ENCODE measurements around the gene CYP46A1.

Gene CYP46A1

DNA sequence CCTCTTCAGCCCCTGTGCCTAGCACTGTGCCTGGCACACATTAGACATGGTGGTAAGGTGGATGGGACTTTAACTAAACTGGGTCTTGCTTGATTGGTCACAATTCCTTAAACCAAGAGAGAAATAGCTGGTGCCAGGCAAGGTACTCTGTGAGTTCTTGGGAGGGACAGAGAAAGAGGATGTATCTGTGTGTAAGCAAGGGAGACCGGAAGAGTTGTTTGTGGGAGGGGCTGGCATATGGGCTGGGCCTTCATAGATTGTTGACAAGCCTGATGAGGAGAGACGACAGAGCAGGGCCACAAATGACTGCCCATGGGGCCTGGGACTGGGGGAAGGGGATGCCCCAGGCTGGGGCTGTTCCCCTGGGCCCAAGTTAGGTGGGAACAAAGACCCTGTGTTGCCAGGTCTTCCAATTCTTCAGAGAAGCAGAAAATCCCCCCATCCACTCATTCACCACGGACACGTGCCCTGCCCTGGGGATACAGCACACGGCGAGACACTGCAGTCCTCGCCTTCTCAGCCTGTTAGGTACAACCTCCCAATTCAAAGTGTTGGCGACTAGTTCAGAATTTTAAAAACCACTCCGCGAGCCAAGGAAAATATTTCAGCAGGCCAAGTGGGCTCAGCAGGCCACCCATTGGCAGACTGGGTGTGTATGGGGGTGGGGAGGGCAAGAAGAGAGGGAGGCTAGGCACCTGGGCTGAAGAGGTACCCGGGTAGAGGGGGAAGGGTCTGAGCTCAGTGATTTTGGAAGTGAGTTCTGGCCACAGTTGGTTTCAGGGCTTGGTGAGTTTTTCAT lies 11.4 kb upstream of the CYP46A1 start:
- in situ Hi-C loops (cut with MboI; ENCODE audit: low sequenced_read_pairs), result no loop called here

DNA sequence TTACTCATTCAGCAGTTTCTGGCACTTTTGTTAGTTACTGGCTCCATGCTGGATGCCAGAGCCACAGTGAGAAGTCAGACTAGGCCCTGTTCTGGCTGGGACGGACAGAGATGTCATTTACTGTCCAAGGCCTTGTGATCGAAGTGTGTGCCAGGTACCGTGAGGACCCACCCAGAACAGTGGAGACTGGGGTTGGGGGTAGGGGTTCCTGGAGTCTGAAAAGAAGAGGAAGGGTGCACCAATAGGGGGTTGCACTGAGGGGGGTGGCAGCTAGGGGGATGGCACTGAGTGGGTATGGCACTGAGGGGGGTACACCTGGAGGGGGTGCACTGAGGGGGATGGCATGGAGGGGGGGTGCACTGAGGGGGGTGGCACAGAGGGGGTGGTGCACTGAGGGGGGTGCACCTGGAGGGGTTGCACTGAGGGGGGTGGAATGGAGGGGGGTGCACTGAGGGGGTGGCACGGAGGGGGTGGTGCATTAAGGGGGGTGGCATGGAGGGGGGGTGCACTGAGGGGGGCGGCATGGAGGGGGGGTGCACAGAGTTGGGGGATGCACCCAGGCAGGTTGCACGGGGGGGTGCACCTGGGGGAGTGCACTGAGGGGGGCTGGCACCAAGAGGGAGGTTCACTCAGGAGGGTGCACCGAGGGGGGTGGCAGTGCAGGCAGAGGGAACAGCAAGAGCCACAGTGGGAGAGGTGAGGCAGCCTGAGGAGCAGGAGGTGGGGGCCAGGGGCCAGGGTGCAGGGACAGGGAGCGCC lies 10.6 kb upstream of the CYP46A1 start:
- in situ Hi-C loops (cut with MboI; ENCODE audit: low sequenced_read_pairs), result no loop called here

DNA sequence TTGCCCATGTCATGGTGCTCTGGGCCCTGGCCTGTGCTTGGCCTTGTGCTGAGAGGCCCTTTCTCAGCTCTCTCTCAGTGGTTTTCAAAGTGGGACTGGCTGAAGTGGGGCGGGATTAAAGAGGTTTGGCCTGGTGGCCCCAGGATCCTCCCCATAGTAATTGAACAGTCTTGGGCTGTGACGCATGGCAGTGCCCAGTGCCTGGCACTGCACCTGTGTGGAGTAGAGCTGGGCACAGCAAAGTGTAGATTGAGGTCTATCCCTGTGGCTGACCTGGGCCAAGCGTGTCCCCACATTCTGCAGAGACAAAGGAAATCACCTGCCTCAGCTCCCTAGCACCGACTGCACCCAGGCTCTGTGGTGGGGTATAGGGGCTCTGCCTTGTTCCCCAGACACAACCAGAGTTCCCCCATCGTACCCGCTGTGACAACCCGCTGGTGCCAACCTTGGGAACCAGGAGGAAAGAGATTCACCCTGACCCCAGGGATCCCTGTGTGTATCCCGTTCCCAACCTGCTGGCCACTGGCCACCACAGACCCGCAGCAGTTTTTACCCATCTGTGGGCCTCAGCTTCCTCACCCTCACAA lies 9.9 kb upstream of the CYP46A1 start:
- in situ Hi-C loops (cut with MboI; ENCODE audit: low sequenced_read_pairs), result no loop called here

DNA sequence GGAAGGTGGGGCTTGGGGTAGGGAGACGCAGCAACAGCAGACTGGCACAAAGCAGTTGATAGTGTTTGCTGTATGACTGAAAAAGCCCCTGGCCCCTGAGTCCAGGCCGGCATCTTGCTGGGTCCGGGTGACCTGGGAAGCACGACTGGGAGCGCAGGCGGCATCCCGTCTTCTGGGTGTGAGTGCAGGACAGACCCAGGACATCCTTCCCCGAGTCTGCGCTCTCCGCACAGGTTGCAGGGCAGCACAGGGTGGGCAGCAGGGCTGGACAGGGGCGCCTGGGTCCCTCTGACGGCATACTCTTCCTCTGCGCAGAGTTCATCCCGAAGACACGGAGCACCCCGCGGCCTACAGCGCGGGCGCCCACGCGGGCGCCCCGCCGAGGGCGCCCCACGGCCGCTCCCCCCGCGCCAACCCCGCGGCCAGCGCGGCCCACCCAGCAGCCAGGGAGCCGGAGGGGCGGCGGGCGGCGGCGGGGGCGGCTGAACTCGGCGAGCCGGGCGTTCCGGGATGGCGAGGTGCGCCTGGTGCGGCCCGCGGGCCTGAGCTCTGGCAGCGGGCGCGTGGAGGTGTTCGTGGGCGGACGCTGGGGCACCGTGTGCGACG lies 9.2 kb upstream of the CYP46A1 start:
- in situ Hi-C loops (cut with MboI; ENCODE audit: low sequenced_read_pairs), result no loop called here

DNA sequence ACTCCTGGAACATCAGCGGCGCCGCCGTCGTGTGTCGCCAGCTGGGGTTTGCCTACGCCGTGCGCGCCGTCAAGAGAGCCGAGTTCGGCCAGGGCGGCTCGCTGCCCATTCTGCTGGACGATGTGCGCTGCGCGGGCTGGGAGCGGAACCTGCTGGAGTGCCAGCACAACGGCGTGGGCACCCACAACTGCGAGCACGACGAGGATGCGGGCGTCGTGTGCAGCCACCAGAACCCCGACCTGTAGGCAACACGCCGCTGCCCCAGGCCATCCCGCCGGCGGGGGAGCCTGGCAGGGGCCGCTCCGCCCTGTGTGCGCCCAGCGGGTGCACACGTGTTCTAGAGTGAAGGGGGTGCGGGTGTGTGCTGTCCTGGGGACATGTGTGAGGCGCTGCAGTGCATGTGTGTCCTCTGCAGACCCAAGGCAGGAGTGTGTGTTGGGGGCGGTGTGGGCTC lies 8.7 kb upstream of the CYP46A1 start:
- in situ Hi-C loops (cut with MboI; ENCODE audit: low sequenced_read_pairs), result no loop called here

DNA sequence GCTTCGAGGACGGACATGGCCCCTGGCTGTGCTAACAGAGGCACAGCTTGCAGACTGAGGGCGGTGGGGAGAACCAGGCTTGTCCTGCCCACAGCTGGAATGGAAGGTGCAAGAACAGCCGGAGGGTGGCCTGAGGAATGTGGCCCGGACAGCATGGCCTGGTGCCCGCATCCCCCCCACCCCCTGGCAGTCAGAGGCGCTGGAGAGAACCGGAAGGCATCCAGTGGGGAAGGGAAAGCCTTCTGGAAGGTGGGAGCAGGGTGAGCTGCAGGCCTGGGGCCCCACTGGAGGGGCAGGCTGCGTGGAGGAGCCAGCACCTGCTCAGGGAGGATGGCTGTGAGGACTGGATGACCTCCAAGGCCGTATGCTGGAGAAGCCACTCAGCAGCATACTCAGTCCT lies 8.1 kb upstream of the CYP46A1 start:
- in situ Hi-C loops (cut with MboI; ENCODE audit: low sequenced_read_pairs), result no loop called here

DNA sequence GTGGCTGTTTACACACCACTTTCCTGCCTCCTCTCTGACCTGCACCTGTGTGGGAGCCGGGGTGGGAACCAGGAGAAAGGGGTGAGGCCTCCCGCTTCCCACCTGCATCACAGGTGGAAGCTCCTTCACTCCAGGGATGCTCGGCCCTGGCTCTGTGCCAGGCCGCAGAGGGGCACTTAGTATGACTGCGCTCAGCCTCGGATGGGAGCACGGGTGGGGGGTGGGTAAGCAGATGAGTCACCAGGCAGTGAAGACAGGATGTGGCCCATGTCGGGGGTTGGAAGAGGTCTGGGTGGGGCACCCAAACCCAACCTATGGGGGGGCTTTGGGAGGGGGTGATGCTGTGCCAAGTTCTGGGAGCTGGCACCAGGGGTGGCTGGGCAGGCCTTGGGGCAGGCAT lies 7.4 kb upstream of the CYP46A1 start:
- in situ Hi-C loops (cut with MboI; ENCODE audit: low sequenced_read_pairs), result no loop called here

DNA sequence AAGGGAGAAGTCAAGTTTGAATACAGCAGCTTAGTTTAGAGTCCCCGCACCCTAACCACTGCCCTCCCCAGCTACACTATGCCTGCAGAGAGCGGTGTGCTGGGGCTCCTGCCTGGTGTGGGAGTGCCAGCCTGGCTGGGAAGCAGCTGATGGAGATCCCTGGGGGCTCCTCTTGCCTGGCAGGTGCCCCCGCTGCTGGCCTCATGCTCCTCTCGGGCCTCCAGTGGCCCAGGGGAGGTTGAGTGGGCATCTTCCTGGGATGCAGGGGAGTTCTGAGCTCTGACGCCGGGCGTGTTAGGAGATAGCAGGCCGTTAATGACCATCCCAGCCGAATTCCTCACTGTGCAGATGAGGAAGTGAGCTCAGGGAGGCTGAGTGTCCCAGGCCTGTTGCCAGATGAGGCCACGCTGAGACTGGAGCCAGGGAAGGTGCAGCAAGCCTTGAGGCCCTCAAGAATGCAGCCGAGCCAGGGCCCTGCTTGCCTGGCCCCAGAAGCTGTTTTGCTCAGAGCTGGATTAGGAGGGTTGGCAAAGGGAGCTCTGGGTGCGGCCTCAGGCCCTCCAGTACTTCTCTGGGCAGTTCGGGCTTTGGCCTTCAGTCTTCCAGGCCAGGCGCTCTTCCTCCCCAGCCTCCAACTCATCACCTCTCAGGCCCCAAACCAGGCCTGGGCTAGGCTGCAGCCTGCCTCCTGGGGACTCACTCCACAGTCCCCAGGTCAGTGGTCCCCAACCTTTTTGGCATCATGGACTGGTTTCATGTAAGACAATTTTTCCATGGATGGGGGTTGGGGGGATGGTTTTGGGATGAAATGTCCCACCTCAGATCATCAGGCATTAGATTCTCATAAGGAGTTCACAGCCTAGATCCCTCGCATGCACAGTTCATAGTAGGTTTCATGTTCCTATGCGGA lies 6.6 kb upstream of the CYP46A1 start:
- in situ Hi-C loops (cut with MboI; ENCODE audit: low sequenced_read_pairs), result no loop called here

DNA sequence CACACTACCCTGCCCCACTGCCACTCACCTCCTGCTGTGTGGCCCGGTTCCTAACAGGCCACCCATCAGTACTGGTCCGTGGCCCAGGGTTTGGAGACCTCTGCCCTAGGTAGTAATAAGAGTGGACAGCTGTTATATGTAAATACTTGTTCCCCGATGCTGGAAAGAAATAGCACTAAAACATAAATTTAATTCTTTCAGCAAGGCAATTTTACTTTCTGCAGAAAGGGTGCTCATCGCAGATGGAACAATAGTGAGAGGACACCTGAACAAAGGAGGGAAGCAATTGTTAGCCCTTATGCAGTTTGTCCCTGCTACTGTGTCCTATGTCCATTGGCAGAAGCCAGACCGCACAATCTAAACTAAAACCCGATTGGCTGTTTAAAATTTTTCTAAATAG lies 5.9 kb upstream of the CYP46A1 start:
- in situ Hi-C loops (cut with MboI; ENCODE audit: low sequenced_read_pairs), result no loop called here

DNA sequence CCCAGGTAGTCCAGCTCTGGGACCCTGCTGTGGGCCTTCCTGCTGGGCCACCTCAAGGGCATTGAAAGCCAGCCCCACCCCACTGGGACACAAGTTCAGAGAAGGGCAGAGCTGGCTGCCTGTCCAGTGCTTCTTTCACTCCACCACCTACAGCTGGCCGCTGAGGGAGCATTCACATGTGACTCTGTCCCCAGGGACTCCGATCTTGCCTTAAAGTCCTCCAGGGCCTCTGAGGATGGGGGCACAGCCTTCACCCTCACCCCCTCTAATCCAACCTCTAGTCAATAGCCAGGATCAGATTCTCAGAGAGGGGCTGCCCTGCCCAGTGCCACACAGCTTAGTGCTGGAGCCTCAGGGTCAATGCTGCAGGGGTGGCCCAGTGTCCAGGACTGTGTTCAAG lies 5.0 kb upstream of the CYP46A1 start:
- in situ Hi-C loops (cut with MboI; ENCODE audit: low sequenced_read_pairs), result no loop called here

DNA sequence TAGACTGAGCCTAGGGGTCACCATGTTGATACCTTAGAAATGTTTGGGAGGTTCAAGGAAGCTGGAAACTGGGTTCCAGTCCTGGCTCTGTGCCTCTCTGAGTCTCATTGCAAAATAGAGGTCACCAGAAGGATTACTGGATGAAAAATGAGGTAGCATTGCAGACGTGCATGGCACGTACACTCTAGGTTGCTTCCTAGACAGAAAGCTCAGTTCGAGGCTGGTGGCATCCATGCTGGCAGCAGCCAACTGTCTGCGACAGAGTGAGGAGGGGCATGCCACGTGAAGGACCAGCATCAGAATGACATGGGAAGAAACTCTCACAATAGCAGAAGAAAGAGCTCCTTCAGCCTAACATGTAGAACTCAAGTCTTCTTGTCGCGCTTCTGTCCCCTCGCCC lies 4.6 kb upstream of the CYP46A1 start:
- in situ Hi-C loops (cut with MboI; ENCODE audit: low sequenced_read_pairs), result no loop called here

DNA sequence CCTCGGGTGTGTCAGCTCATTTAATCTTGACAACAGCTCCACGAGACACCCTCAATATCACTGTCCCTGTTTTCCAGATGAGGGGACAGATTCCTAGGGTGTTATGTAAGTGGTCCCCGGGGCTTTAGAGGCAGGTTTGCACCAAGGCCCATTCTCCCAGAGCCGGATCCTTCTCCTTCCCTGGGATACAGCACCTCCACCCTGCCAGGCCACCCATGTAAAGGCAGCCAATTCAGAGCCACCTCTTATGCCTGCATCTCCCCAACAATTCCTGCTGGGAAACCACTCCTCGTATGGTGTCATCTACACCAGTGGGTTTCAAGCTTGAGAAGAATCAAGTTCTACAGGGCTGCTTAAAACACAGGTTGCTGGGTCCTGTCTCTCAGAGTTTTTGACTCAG lies 4.1 kb upstream of the CYP46A1 start:
- in situ Hi-C loops (cut with MboI; ENCODE audit: low sequenced_read_pairs), result no loop called here

DNA sequence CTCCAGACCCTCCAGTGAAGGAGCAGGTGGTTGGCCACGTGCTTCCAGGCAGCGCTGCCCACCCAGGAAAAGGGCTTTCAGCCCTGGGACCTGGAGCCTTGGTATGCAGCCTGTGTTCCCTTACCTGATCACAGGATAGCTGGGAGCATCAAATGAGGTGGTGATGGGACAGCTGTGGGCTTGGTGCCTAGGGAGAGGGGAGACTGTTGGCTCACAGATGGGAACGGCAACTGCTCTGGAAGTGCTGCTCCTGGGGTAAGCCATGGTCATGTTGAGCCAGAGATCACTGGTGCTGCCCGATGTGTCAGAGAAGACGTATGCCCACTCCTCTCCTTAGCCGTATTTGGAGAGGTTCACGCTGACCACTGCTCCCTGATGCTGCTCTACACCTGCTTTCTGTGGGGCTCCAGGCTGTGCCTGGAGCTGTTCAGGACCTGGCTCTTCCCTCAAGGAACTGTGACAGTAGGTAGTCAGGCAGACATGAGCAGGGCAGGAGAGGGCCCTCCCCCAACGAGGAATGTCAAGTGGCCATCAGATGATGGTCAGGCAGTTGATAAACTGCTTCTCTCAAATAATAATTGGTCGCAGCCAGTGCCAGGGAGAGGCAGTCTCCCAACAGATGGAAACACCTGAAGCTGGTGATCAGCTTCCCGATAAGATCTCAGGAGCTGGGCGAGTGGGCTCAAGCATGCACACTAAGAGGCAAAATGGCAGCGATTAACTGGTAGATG lies 2.8 kb upstream of the CYP46A1 start:
- in situ Hi-C loops (cut with MboI; ENCODE audit: low sequenced_read_pairs), result no loop called here

DNA sequence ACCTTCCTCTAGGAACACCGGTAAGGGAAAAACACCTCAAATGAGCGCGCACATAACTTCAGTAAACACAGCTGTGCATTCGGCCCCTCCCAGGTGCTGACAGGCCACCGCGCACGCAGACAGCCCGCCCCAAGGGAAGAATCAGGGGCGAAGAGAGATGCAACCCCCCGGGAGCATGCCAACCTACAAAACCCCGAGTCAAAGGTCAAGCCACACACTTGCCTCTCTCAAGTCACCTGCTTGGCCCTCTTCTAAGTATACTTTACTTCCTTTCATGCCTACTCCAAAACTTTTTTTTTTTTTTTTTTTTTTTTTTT lies 2.3 kb upstream of the CYP46A1 start:
- in situ Hi-C loops (cut with MboI; ENCODE audit: low sequenced_read_pairs), result no loop called here

DNA sequence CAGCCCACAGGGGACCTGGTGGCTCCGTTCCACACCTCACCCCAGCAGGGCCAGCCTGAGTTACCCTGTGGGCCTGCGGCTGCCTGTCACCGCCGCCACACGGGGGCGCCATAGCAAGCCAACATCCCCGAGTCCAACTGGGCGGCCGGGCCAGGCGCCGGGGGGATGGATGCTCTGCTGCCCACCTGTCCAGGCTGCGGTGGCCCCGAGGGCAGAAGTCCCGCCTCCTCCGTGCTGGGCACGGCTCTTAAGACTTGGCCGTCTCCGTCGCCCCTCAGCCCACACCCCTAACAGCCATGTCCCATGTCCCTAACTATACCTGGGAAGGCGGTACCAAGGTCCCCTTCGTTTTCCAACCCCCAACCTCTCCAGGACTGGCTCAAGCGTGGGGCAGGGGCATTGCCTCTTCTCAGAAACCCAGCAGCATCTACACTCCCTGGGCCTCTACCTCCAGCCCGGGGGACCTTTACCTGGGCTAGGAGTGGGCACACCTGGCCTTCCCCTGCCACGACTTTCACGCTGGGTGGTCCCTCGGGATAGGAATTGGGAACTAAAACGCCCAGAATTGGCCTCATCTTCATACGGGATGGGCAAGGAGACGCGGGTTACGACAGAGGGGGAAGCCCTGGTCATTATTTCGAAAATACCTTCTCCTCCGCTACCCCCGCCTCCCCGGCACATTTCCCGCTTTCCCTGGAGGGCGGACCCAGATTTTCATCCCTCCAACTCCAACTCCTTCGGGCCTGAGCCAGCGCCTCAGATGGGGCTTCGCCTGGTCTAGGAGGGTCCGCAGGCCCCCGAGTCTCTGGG lies 1.1 kb upstream of the CYP46A1 start:
- in situ Hi-C loops (cut with MboI; ENCODE audit: low sequenced_read_pairs), result no loop called here

DNA sequence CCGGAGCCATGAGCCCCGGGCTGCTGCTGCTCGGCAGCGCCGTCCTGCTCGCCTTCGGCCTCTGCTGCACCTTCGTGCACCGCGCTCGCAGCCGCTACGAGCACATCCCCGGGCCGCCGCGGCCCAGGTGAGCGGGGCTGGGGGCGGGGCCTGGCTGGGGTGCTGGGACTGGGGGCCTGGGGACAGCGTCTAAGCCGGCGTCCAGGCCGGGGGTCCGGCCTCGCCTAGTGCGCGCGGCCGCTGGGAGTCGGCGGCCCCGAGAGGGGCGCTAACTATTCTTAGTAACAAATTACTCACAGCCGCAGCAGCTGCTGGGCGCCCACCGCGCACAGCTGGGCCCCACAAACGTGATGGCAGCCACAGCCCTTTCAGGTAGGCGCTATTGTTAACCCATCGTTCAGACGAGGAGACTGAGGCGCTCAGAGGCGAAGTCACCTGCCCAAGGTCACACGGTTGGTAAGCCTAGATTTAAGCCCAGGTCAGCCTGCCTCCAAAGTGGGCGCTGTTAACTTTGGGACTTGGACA lies 374 bp downstream of the CYP46A1 start:
- in situ Hi-C loops (cut with MboI; ENCODE audit: low sequenced_read_pairs), result no loop called here

DNA sequence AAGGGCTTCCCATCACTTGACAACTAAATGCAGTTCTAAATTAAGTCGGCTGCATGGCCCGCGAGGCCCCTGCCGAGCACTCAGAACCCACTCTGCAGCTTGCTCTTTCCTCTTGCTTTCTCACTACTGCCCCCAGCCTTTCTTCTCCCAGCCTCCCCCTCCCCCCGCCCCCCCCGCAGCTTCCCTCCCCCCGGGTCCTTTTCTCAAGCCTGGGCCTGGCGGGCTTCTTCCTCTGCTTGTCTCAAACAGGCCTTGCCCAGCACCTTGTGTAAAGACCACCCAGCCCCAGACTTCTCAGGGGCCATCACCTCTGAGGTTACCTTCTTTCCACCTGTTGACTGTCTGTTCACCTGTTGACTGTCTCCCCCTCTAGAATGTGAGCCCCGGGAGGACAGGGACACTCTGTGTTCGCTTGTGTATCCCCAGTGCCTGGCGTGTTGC lies 1.1 kb downstream of the CYP46A1 start:
- in situ Hi-C loops (cut with MboI; ENCODE audit: low sequenced_read_pairs), result no loop called here

DNA sequence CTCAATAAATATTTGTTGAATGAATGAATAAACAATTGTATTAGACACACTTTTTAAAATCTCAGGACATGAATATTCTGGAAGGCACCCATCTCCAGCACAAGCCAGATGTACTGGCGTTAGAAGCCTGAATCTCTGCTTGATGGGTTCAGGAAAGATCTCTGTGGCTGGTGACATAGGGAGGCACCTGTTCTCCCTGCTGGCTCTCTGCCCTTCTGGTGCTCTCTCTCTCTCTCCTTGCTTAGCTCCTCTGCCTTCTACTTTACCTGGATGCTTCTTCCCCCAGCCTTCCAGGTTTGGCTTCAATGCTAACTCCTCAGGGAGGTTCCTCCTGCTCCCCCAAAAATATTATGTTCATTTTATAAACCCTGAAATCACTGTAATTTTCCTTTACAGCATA lies 1.5 kb downstream of the CYP46A1 start:
- in situ Hi-C loops (cut with MboI; ENCODE audit: low sequenced_read_pairs), result no loop called here
